HG02943 (cell line): ENCODE results near the gene TBATA.

Source experiments
- ATAC-seq: cut with Tn5 transposase; IDR thresholded peaks from one replicate; pipeline ENCODE4 v1.9.1; 2021; ENCODE audit warnings: mild to moderate bottlenecking, low read depth, moderate library complexity; ENCODE audit not compliant: unreplicated experiment

TBATA gene

GRCh38 chr10:70747192-70747965 is 37.8 kb downstream of the TBATA start:
- ATAC-seq = no peak

GRCh38 chr10:70745555-70745954 is 39.6 kb downstream of the TBATA start:
- no peak for ATAC-seq

GRCh38 chr10:70744617-70745143 is 40.5 kb downstream of the TBATA start:
- ATAC-seq = no peak

GRCh38 chr10:70743879-70744278 is 41.3 kb downstream of the TBATA start:
- no peak for ATAC-seq

GRCh38 chr10:70743430-70743788 is 41.8 kb downstream of the TBATA start:
- no peak for ATAC-seq

- ATAC-seq = no peak
Measured at GRCh38 chr10:70742537-70743429, 42.4 kb downstream of the TBATA start.

GRCh38 chr10:70740406-70741288 is 44.5 kb downstream of the TBATA start:
- no peak for ATAC-seq

GRCh38 chr10:70738761-70739121 is 46.4 kb downstream of the TBATA start:
- ATAC-seq = no peak

GRCh38 chr10:70738006-70738760 is 47.0 kb downstream of the TBATA start:
- no peak for ATAC-seq

- no peak for ATAC-seq
Measured at GRCh38 chr10:70737250-70737649, 47.9 kb downstream of the TBATA start.

GRCh38 chr10:70736525-70736924 is 48.7 kb downstream of the TBATA start:
- no peak for ATAC-seq

GRCh38 chr10:70735161-70735560 is 50.0 kb downstream of the TBATA start:
- no peak for ATAC-seq

GRCh38 chr10:70733051-70733450 is 52.1 kb downstream of the TBATA start:
- no peak for ATAC-seq

GRCh38 chr10:70732569-70732968 is 52.6 kb downstream of the TBATA start:
- ATAC-seq = no peak

GRCh38 chr10:70730955-70731354 is 54.2 kb downstream of the TBATA start:
- ATAC-seq = no peak

- no peak for ATAC-seq
Measured at GRCh38 chr10:70729763-70730357, 55.3 kb downstream of the TBATA start.

GRCh38 chr10:70728328-70728727 is 56.8 kb downstream of the TBATA start:
- ATAC-seq = no peak

- no peak for ATAC-seq
Measured at GRCh38 chr10:70726909-70727495, 58.2 kb downstream of the TBATA start.

GRCh38 chr10:70723771-70724170 is 61.4 kb downstream of the TBATA start:
- ATAC-seq = no peak
